GM21360 (cell line): Measurements from ENCODE around the gene ALK.

Experiments used
- ATAC-seq: cut with Tn5 transposase; IDR thresholded peaks from one replicate; pipeline ENCODE4 v1.9.1; 2021; ENCODE audit warnings: mild to moderate bottlenecking, moderate library complexity; ENCODE audit not compliant: unreplicated experiment

The ALK gene

GRCh38 chr2:29469516-29469915, 451.9 kb downstream of the ALK start:
- ATAC-seq = no peak

GRCh38 chr2:29463181-29463900, 458.0 kb downstream of the ALK start:
- ATAC-seq = no peak

GRCh38 chr2:29462293-29462692, 459.1 kb downstream of the ALK start:
- no peak for ATAC-seq

- no peak for ATAC-seq
These were observed 461.2 kb downstream of the ALK start for GRCh38 chr2:29460190-29460589.

GRCh38 chr2:29459445-29460179, 461.8 kb downstream of the ALK start:
- ATAC-seq = no peak

GRCh38 chr2:29456429-29456828, 465.0 kb downstream of the ALK start:
- ATAC-seq = no peak

GRCh38 chr2:29455200-29455860, 466.1 kb downstream of the ALK start:
- no peak for ATAC-seq

- ATAC-seq = no peak
These were observed 469.4 kb downstream of the ALK start for GRCh38 chr2:29452036-29452435.

GRCh38 chr2:29450596-29451222, 470.7 kb downstream of the ALK start:
- ATAC-seq = no peak

- ATAC-seq = no peak
These were observed 471.9 kb downstream of the ALK start for GRCh38 chr2:29449499-29449898.

- ATAC-seq = no peak
These were observed 473.2 kb downstream of the ALK start for GRCh38 chr2:29448096-29448688.

- ATAC-seq = no peak
These were observed 473.9 kb downstream of the ALK start for GRCh38 chr2:29447513-29447912.

GRCh38 chr2:29446847-29447246, 474.5 kb downstream of the ALK start:
- ATAC-seq = no peak

GRCh38 chr2:29444150-29444549, 477.2 kb downstream of the ALK start:
- no peak for ATAC-seq

GRCh38 chr2:29443627-29444026, 477.8 kb downstream of the ALK start:
- ATAC-seq = no peak

GRCh38 chr2:29443151-29443550, 478.2 kb downstream of the ALK start:
- no peak for ATAC-seq

GRCh38 chr2:29440921-29441623, 480.3 kb downstream of the ALK start:
- ATAC-seq = no peak

GRCh38 chr2:29433920-29434319, 487.5 kb downstream of the ALK start:
- no peak for ATAC-seq

- no peak for ATAC-seq
These were observed 488.3 kb downstream of the ALK start for GRCh38 chr2:29433128-29433527.

GRCh38 chr2:29431485-29431884, 489.9 kb downstream of the ALK start:
- no peak for ATAC-seq
